HEK293 (cell line): ENCODE measurements around the gene DTL.

Experiments
- CTCF ChIP-seq: fragments of 450-650 bp; formaldehyde crosslinking; IDR thresholded peaks from 2 replicates; pipeline ENCODE4 v1.5.1; 2016; ENCODE audit warnings: missing biosample characterization, missing genetic modification characterization
- KLF1 ChIP-seq: fragments of 450-650 bp; formaldehyde crosslinking; IDR thresholded peaks from 2 replicates; pipeline ENCODE4 v1.5.1; 2016; ENCODE audit warnings: missing biosample characterization, missing genetic modification characterization
- YY1 ChIP-seq: fragments of 450-650 bp; formaldehyde crosslinking; IDR thresholded peaks from 2 replicates; pipeline ENCODE4 v1.5.1; 2018; ENCODE audit warnings: missing biosample characterization, missing genetic modification characterization
- ZBTB1 ChIP-seq: fragments of 450-650 bp; formaldehyde crosslinking; IDR thresholded peaks from 2 replicates; pipeline ENCODE4 v1.5.1; 2016; ENCODE audit warnings: missing biosample characterization, missing genetic modification characterization
- ZNF311 ChIP-seq: fragments of 450-650 bp; formaldehyde crosslinking; IDR thresholded peaks from 2 replicates; pipeline ENCODE4 v1.5.1; 2017; ENCODE audit warnings: missing biosample characterization, missing genetic modification characterization, borderline replicate concordance
- TF ChIP-seq, protein P1 (sequence below): fragments of 450-650 bp; formaldehyde crosslinking; IDR thresholded peaks from 2 replicates; pipeline ENCODE4 v1.5.1; 2016; ENCODE audit warnings: missing biosample characterization, missing genetic modification characterization
- TF ChIP-seq, protein P2 (sequence below): fragments of 450-650 bp; formaldehyde crosslinking; IDR thresholded peaks from 2 replicates; pipeline ENCODE4 v1.5.1; 2016; ENCODE audit warnings: missing biosample characterization, missing genetic modification characterization

GRCh38 chr1:212072047-212072446 is 36.5 kb downstream of the DTL start:
- TF ChIP-seq, protein P1, sequence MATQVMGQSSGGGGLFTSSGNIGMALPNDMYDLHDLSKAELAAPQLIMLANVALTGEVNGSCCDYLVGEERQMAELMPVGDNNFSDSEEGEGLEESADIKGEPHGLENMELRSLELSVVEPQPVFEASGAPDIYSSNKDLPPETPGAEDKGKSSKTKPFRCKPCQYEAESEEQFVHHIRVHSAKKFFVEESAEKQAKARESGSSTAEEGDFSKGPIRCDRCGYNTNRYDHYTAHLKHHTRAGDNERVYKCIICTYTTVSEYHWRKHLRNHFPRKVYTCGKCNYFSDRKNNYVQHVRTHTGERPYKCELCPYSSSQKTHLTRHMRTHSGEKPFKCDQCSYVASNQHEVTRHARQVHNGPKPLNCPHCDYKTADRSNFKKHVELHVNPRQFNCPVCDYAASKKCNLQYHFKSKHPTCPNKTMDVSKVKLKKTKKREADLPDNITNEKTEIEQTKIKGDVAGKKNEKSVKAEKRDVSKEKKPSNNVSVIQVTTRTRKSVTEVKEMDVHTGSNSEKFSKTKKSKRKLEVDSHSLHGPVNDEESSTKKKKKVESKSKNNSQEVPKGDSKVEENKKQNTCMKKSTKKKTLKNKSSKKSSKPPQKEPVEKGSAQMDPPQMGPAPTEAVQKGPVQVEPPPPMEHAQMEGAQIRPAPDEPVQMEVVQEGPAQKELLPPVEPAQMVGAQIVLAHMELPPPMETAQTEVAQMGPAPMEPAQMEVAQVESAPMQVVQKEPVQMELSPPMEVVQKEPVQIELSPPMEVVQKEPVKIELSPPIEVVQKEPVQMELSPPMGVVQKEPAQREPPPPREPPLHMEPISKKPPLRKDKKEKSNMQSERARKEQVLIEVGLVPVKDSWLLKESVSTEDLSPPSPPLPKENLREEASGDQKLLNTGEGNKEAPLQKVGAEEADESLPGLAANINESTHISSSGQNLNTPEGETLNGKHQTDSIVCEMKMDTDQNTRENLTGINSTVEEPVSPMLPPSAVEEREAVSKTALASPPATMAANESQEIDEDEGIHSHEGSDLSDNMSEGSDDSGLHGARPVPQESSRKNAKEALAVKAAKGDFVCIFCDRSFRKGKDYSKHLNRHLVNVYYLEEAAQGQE, result no peak
- TF ChIP-seq YY1 (tag by site-specific recombination) (no peak), CTCF (tag by site-specific recombination) (no peak), KLF1 (tag by site-specific recombination) (no peak), ZNF311 (no peak), ZBTB1 (tag by site-specific recombination) (no peak)
- TF ChIP-seq, protein P2, sequence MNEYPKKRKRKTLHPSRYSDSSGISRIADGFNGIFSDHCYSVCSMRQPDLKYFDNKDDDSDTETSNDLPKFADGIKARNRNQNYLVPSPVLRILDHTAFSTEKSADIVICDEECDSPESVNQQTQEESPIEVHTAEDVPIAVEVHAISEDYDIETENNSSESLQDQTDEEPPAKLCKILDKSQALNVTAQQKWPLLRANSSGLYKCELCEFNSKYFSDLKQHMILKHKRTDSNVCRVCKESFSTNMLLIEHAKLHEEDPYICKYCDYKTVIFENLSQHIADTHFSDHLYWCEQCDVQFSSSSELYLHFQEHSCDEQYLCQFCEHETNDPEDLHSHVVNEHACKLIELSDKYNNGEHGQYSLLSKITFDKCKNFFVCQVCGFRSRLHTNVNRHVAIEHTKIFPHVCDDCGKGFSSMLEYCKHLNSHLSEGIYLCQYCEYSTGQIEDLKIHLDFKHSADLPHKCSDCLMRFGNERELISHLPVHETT, result no peak
